ENCODE results near the gene TRPM4.
"Not testable (repeated sequence)": the region's sequence is repeated elsewhere in the genome, so short reads cannot be mapped to it uniquely, and the experiment has no call there.

The TRPM4 gene

GRCh38 chr19:49151267-49152118, 6.1 kb upstream of the TRPM4 start:
- peak; percentile 29 for DNase-seq

- no peak for DNase-seq
Observed at GRCh38 chr19:49152119-49152550, 5.5 kb upstream of the TRPM4 start.

GRCh38 chr19:49153167-49153809, 4.3 kb upstream of the TRPM4 start:
- DNase-seq, result no peak

- no peak for DNase-seq
Observed at GRCh38 chr19:49154279-49154678, 3.3 kb upstream of the TRPM4 start.

GRCh38 chr19:49155005-49155819, 2.4 kb upstream of the TRPM4 start, which contains the start of gene HRC:
Gene HRC, minus strand, starts transcription at chr19:49155396. Its CDS starts 159 bp downstream, at chr19:49155237.
- DNase-seq, result no peak

DNA sequence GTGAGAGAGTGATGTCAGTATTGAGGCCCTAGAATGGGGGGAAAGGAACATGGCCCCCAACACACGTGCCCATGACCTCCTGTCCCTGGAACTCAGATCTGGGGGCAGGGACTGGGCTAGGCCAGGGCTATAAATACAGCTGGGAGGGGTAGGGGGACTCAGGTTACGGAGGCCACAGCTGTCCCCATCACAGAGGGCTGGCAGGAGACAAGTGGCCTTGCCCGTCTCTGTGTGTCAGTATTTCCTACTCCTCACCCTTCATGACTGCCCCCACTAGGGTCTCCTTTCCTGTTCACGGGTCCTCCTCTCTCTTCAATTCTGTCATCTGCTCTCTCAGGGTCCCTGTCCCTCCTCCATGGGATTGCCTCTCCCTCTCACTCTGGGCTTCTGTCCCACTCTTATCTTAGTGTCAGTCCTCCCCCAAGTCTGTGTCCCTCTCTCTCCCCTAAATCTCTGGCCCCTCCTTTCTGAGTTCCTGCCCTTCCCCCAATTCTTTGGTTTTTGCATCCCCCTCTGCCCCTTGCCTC, 1.7 kb upstream of the TRPM4 start:
- no peak for DNase-seq

GRCh38 chr19:49160450-49161189, 3.0 kb downstream of the TRPM4 start:
- DNase-seq, result no peak

GRCh38 chr19:49161987-49162386, 4.4 kb downstream of the TRPM4 start:
- no peak for DNase-seq

- peak; percentile 18 for DNase-seq
Observed at GRCh38 chr19:49165111-49165750, 7.6 kb downstream of the TRPM4 start.

DNA sequence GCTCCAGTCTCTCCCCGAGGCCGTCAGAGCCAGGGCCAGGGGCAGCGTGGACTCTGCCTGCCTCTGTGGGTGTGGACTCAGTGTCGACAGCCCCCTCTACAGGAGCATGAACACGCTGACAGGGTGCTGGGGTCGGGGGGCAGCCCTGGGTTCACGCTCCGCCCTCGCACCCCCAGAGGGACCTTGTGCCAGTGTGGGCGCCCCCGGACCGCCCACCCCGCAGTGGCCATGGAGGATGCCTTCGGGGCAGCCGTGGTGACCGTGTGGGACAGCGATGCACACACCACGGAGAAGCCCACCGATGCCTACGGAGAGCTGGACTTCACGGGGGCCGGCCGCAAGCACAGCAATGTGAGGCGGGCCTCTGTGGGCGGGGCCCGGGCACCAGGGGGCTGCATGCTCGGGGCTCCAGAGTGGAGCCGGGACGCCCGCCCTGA, 8.3 kb downstream of the TRPM4 start:
- DNase-seq, result no peak

- no peak for DNase-seq
Observed at GRCh38 chr19:49167857-49168409, 10.3 kb downstream of the TRPM4 start.

- no peak for DNase-seq
Observed at GRCh38 chr19:49168421-49168820, 10.8 kb downstream of the TRPM4 start.

- no peak for DNase-seq
Observed at GRCh38 chr19:49173198-49173597, 15.6 kb downstream of the TRPM4 start.

DNA sequence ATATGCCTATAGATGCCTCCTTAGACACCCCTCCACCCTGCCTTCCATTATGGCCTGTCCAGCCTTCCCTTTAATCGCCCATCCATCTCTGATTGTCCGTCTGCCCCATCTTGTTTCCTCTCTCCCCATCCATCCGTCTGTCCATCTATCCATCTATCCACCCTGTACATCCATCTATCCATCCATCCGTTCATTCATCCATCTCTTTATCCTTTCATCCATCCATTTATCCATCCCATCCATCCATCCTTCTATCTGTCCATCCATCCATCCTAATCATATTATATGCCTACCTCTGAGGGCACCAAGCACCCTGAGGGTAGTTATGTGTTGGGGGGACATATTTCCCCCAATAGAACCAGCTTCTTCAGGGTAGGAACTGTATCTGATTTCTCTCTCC, 23.1 kb downstream of the TRPM4 start:
- no peak for DNase-seq

DNA sequence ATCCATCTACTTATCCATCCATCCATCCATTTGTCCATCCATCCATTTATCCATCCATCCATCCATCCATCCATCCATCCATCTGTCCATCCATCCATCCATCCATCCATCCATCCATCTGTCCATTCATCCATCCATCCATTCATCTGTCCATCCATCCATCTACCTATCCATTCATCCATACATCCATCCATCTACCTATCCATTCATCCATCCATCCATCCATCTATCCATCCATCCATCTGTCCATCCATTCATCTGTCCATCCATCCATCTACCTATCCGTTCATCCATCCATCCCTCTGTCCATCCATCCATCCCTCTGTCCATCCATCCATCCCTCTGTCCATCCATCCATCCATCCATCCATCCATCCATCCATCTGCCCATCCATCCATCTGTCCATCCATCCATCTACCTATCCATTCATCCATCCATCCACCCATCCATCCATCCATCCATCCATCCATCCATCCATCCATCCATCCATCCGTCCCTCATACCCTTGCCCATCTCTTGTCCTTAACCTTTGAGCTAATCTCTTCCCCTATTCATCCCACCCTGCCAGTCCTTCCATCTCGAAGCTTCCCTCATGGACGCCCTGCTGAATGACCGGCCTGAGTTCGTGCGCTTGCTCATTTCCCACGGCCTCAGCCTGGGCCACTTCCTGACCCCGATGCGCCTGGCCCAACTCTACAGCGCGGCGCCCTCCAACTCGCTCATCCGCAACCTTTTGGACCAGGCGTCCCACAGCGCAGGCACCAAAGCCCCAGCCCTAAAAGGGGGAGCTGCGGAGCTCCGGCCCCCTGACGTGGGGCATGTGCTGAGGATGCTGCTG, 24.6 kb downstream of the TRPM4 start:
- DNase-seq, result not testable (repeated sequence)

DNA sequence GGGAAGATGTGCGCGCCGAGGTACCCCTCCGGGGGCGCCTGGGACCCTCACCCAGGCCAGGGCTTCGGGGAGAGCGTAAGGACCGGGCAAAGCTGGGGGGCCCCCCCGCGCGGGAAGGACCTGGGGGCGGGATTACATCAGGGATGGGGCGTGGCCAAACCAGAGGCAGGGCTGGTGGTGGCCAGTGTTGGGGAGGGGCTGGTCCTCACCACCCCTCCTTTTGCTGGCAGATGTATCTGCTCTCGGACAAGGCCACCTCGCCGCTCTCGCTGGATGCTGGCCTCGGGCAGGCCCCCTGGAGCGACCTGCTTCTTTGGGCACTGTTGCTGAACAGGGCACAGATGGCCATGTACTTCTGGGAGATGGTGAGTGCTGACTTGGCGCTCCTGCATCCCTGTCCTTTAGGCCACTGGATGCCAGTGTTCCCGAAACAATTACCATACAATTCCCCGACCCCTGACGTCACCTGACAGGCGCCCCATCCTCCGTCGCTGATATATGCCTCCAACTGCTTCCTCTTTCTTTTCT, 25.3 kb downstream of the TRPM4 start:
- no peak for DNase-seq

DNA sequence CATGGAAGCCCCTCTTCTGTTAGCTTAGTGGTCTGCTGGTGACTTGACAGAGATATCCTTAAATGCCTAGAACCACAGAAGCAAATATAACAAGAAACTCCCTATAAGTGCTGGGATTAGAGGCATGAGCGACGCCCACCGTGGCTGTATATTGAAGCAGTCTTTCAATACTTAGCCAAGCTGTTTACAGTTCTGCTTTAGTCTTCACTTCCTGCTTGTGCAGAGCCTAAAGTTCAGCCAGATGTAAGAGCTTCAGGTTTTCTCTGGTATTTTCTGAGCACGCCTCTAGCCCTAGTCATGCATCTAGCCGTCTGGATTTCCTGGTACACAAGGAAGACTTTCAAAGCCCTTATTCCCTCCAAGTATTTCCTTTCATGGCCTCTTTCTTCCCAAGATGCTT, 28.5 kb downstream of the TRPM4 start:
- no peak for DNase-seq

GRCh38 chr19:49188626-49189200, 31.1 kb downstream of the TRPM4 start:
- DNase-seq, result no peak

DNA sequence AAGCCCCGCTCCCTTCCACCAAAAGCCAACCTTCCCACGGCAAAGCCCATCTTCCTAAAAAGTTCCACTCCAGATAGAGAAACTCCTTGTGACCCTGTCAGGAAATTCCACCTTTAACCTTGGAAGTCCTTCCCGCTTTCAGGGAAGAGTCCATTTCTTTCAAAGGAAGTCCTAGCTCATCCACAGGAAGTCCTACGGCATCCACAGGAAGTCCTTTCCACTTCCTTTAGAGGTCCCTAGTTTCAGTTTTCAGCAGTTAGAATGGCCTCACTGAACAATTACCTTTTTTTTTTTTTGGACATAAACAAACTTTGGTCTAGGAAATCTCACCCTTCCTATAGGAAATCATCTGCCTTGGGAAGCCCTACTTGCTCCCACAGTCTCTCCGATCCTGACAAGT, 31.7 kb downstream of the TRPM4 start:
- DNase-seq, result no peak

DNA sequence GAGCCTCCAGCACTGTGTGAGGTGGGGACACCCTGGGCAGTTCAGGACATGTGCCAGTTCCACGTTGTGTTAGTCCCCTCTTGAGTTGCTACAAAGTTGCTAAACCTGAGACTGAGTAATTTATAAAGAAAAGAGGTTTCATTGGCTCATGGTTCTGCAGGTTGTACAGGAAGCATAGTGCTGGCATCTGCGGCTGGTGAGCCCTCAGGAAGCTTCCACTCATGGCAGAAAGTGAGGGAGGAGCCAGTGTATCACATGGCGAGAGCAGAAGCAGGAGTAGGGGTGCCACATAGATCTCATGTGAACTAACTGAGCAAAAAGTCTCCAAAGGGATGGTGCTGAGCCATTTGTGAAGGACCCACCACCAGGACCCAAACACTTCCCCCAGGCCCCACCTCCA, 33.2 kb downstream of the TRPM4 start:
- no peak for DNase-seq
